Immature natural killer cell (primary cell): ENCODE measurements around the gene RAI2. TPM values are rescaled to one million over a fixed set of nuclear protein-coding genes. Genes with fewer than 3 reads are reported as not detected.
A peak's percentile ranks its signal among the peaks of the same experiment; 100 is the strongest.
"Not testable (repeated sequence)": the region's sequence is repeated elsewhere in the genome, so short reads cannot be mapped to it uniquely, and the experiment has no call there.

ENCODE experiments used
- DNase-seq, 3 donors: peaks; one replicate each; pipeline ENCODE4 v3.0.0; 2022; ENCODE audit warnings: mixed read lengths in 1 of 3
- H3K27ac Mint-ChIP-seq, 6 donors: one replicate each; pipeline ENCODE4 v1.8.0; 2020; ENCODE audit warnings: mixed read lengths in 6 of 6, mild to moderate bottlenecking in 5 of 6, inconsistent platforms in 4 of 6, moderate library complexity in 3 of 6
- H3K27me3 Mint-ChIP-seq, 3 donors: one replicate each; pipeline ENCODE4 v1.8.0; 2020 to 2021; ENCODE audit warnings: low read depth in 3 of 3, mild to moderate bottlenecking in 3 of 3, mixed read lengths in 3 of 3, moderate library complexity in 3 of 3, inconsistent platforms in 1 of 3
- H3K36me3 Mint-ChIP-seq, 3 donors: one replicate each; pipeline ENCODE4 v1.8.0; 2020; ENCODE audit warnings: mixed read lengths in 3 of 3, inconsistent platforms in 2 of 3, mild to moderate bottlenecking in 2 of 3
- H3K4me1 Mint-ChIP-seq, 2 donors: one replicate each; pipeline ENCODE4 v1.8.0; 2020; ENCODE audit warnings: inconsistent platforms in 2 of 2, mild to moderate bottlenecking in 2 of 2, mixed read lengths in 2 of 2, moderate library complexity in 1 of 2
- H3K4me3 Mint-ChIP-seq, 5 donors: one replicate each; pipeline ENCODE4 v1.8.0; 2020; ENCODE audit warnings: mild to moderate bottlenecking in 5 of 5, mixed read lengths in 5 of 5, inconsistent platforms in 3 of 5, moderate library complexity in 3 of 5
- H3K9me3 Mint-ChIP-seq, 6 donors: one replicate each; pipeline ENCODE4 v1.8.0; 2020; ENCODE audit warnings: mild to moderate bottlenecking in 6 of 6, mixed read lengths in 6 of 6, inconsistent platforms in 4 of 6, moderate library complexity in 3 of 6
- polyA plus RNA-seq, 3 donors: library from polyadenylated mRNA; unstranded; fragments of 300-500 nt; fragmentation: Illumina TruSeq; gene quantifications; one replicate each; pipeline ENCODE4 v1.2.3, GENCODE V29; 2021

RAI2 gene
- polyA plus RNA-seq, 3 donors from 2014 or later, result not detected

GRCh38 chrX:17788439-17788838, 72.7 kb downstream of the RAI2 start:
- Mint-ChIP-seq H3K27me3 (peaks cover 3 to 13% (median 3%) of the 10 kb centered on the region in 3 donors), H3K36me3 (no peaks in the 10 kb centered on the region), H3K27ac (no peak overlapping the region), H3K9me3 (peaks cover 0 to 2% (median 0%) of the 10 kb centered on the region in 6 donors), H3K4me1 (no peaks in the 10 kb centered on the region), H3K4me3 (no peak overlapping the region)
- DNase-seq, result peak in 2 of 3 donors; percentile 8 to 10

- Mint-ChIP-seq H3K4me3 (no peak overlapping the region), H3K9me3 (peaks cover 0 to 2% (median 0%) of the 10 kb centered on the region in 6 donors), H3K4me1 (no peaks in the 10 kb centered on the region), H3K27ac (no peak overlapping the region), H3K27me3 (peaks cover 3 to 13% (median 3%) of the 10 kb centered on the region in 3 donors), H3K36me3 (no peaks in the 10 kb centered on the region)
- no peak for DNase-seq
Observed at GRCh38 chrX:17787557-17787956, 73.5 kb downstream of the RAI2 start.

DNA sequence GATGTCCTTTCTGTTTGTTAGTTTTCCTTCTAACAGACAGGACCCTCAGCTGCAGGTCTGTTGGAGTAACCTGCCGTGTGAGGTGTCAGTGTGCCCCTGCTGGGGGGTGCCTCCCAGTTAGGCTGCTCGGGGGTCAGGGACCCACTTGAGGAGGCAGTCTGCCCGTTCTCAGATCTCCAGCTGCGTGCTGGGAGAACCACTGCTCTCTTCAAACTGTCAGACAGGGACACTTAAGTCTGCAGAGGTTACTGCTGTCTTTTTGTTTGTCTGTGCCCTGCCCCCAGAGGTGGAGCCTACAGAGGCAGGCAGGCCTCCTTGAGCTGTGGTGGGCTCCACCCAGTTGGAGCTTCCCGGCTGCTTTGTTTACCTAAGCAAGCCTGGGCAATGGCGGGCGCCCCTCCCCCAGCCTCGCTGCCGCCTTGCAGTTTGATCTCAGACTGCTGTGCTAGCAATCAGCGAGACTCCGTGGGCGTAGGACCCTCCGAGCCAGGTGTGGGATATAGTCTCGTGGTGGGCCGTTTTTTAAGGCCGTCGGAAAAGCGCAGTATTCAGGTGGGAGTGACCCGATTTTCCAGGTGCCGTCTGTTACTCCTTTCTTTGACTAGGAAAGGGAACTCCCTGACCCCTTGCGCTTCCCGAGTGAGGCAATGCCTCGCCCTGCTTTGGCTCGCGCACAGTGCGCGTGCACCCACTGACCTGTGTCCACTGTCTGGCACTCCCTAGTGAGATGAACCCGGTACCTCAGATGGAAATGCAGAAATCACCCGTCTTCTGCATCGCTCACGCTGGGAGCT, 74.3 kb downstream of the RAI2 start:
- not testable (repeated sequence) for H3K36me3 Mint-ChIP-seq, H3K27ac Mint-ChIP-seq, H3K9me3 Mint-ChIP-seq, H3K4me1 Mint-ChIP-seq, DNase-seq, H3K4me3 Mint-ChIP-seq
- peaks cover 3 to 13% (median 3%) of the 10 kb centered on the region in 3 donors for H3K27me3 Mint-ChIP-seq

- Mint-ChIP-seq H3K9me3 (peaks cover 0 to 2% (median 0%) of the 10 kb centered on the region in 6 donors), H3K4me3 (no peak overlapping the region), H3K27me3 (peaks cover 0 to 2% (median 0%) of the 10 kb centered on the region in 3 donors), H3K4me1 (no peaks in the 10 kb centered on the region), H3K36me3 (no peaks in the 10 kb centered on the region), H3K27ac (no peak overlapping the region)
- no peak for DNase-seq
Observed at GRCh38 chrX:17779434-17779833, 81.7 kb downstream of the RAI2 start.

DNA sequence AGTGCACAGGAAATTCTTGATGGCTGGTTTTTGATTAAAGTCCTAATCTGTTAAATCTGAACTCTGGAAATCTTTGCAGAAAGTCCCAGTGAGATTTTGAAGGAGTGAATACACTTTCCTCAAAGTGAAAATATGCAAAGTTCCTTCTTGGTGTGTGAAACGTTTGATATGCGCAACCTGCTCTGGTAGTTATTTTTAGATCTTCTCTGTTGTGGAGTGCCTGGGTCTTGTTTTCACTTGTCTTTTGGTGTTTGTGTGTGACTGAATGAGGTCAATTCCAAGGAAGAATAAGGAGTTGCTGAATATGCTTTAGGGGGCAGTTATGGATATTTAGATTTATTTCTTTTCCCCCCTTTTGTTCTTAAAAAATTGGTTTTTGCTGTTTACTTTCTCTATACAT, 82.1 kb downstream of the RAI2 start:
- no peaks in the 10 kb centered on the region for H3K36me3 Mint-ChIP-seq
- no peak overlapping the region for H3K27ac Mint-ChIP-seq
- peaks cover 0 to 2% (median 0%) of the 10 kb centered on the region in 6 donors for H3K9me3 Mint-ChIP-seq
- H3K4me1 Mint-ChIP-seq, result no peaks in the 10 kb centered on the region
- no peak overlapping the region for H3K4me3 Mint-ChIP-seq
- no peak for DNase-seq
- peaks cover 0 to 2% (median 0%) of the 10 kb centered on the region in 3 donors for H3K27me3 Mint-ChIP-seq

GRCh38 chrX:17774053-17774452, 87.0 kb downstream of the RAI2 start:
- no peaks in the 10 kb centered on the region for H3K9me3 Mint-ChIP-seq
- H3K27ac Mint-ChIP-seq, result no peak overlapping the region
- H3K4me1 Mint-ChIP-seq, result no peaks in the 10 kb centered on the region
- H3K27me3 Mint-ChIP-seq, result peaks cover 0 to 2% (median 0%) of the 10 kb centered on the region in 3 donors
- no peaks in the 10 kb centered on the region for H3K36me3 Mint-ChIP-seq
- H3K4me3 Mint-ChIP-seq, result no peak overlapping the region
- no peak for DNase-seq

DNA sequence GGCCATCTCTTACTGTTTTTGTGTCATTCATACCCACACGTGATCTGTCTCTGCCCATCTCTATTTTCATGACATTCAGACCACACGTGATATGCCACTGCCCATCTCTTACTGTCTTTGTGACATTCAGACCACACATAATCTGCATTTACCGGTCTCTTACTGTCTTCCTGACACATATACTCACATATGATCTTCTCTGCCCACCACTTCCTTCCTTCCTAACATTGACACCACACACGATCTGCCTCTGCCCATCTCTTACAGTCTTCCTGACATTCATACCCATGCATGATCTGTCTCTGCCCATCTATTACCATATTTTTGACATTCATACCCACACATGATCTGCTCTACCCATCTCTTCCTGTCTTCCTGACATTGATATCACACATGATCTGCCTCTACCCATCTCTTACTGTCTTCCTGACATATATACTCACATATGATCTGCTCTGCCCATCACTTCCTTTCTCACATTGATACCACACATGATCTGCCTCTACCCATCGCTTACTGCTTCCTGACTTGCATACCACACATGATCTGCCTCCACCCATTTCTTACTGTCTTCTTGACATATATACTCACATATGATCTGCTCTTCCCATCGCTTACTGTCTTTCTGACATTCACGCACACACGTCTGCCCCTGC, 87.7 kb downstream of the RAI2 start:
- no peak overlapping the region for H3K27ac Mint-ChIP-seq
- no peaks in the 10 kb centered on the region for H3K36me3 Mint-ChIP-seq
- no peak overlapping the region for H3K4me3 Mint-ChIP-seq
- no peaks in the 10 kb centered on the region for H3K4me1 Mint-ChIP-seq
- H3K27me3 Mint-ChIP-seq, result peaks cover 0 to 2% (median 0%) of the 10 kb centered on the region in 3 donors
- H3K9me3 Mint-ChIP-seq, result no peaks in the 10 kb centered on the region
- no peak for DNase-seq

GRCh38 chrX:17769701-17770269, 91.3 kb downstream of the RAI2 start:
- Mint-ChIP-seq H3K4me3 (no peak overlapping the region), H3K4me1 (no peaks in the 10 kb centered on the region), H3K9me3 (no peaks in the 10 kb centered on the region), H3K27me3 (no peaks in the 10 kb centered on the region), H3K36me3 (no peaks in the 10 kb centered on the region), H3K27ac (no peak overlapping the region)
- no peak for DNase-seq

- Mint-ChIP-seq H3K27ac (no peak overlapping the region), H3K9me3 (no peaks in the 10 kb centered on the region), H3K4me1 (no peaks in the 10 kb centered on the region), H3K36me3 (no peaks in the 10 kb centered on the region), H3K4me3 (no peak overlapping the region), H3K27me3 (no peaks in the 10 kb centered on the region)
- no peak for DNase-seq
Observed at GRCh38 chrX:17768997-17769396, 92.1 kb downstream of the RAI2 start.

GRCh38 chrX:17767734-17768133, 93.4 kb downstream of the RAI2 start:
- DNase-seq, result no peak
- Mint-ChIP-seq H3K9me3 (no peaks in the 10 kb centered on the region), H3K4me3 (no peak overlapping the region), H3K27ac (no peak overlapping the region), H3K36me3 (no peaks in the 10 kb centered on the region), H3K4me1 (no peaks in the 10 kb centered on the region), H3K27me3 (no peaks in the 10 kb centered on the region)

DNA sequence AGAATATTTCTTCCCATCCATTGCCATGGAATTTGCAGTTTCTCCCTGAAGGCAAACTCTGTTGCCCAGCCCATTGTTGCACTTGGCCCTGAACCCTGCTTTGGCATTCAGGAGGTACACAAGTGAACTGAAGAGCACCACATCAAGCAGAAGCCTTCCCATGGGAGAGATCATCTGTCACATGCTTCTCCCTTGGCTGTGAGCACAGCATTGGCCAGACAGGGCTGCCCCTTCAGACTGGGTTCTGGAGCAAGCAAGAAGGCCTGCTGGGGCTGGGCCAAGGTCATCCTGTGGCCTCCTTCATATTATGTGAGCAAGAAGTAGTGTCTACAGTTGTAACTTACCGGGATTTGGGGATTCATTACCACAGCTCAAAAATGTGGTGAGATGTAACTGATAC, 101.1 kb downstream of the RAI2 start:
- Mint-ChIP-seq H3K4me1 (no peaks in the 10 kb centered on the region), H3K27ac (no peak overlapping the region), H3K4me3 (no peak overlapping the region), H3K36me3 (no peaks in the 10 kb centered on the region), H3K9me3 (no peaks in the 10 kb centered on the region), H3K27me3 (peaks cover 0 to 5% (median 5%) of the 10 kb centered on the region in 3 donors)
- no peak for DNase-seq

DNA sequence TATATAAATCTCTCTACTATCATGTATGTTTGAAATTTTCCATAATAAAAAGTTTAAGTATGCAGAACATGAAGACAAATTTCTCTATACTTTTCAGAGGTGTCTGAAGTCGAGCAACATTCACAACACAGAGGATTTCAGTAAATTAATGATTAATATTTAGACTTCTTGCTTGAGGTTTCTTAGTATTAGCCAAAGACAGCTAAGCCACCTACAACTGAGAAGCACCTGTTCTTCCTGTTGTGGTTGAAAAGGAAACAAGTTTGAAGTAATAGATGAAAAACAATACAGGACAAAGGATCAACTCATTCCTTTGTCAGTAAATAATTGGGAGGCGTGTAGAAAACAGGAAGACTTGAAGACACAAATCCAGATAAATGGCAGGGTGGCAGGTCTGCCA, 102.7 kb downstream of the RAI2 start:
- H3K4me3 Mint-ChIP-seq, result no peak overlapping the region
- H3K4me1 Mint-ChIP-seq, result no peaks in the 10 kb centered on the region

DNA sequence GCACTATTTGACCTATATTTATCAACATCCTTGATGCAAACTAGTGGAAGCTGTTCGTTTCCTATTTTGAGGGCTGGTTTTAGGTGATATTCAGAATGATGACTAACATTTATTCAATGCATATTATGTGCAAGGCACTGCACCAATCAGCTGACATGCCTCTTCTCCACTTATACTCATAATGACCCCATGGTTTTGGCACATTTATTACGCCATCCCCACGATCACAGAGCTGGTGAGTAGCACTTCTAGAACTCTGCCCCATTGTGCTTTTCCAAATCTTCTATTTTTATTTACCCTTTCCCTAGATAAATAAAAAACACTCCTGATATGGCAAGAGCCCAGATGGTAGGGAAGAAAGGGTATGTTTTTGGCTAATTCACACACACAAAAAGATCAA, 110.7 kb downstream of the RAI2 start:
- DNase-seq, result no peak
- Mint-ChIP-seq H3K36me3 (no peaks in the 10 kb centered on the region), H3K4me1 (no peaks in the 10 kb centered on the region), H3K4me3 (no peak overlapping the region), H3K27me3 (peaks cover 0 to 6% (median 2%) of the 10 kb centered on the region in 3 donors), H3K9me3 (no peaks in the 10 kb centered on the region), H3K27ac (no peak overlapping the region)

More for the DNA sequence above, 102.7 kb downstream of the RAI2 start:
- Mint-ChIP-seq H3K27ac (no peak overlapping the region), H3K9me3 (no peaks in the 10 kb centered on the region), H3K27me3 (peaks cover 0 to 5% (median 5%) of the 10 kb centered on the region in 3 donors), H3K36me3 (no peaks in the 10 kb centered on the region)
- no peak for DNase-seq
